H54 (cell line): ENCODE measurements around the gene PRPF6.

Experiments used
- DNase-seq: peaks from one replicate; pipeline ENCODE4 v3.0.0; 2011; ENCODE audit warnings: low spot score, mixed read lengths; ENCODE audit not compliant: insufficient read length
- FAIRE-seq: peaks from 3 replicates; lab custom pipeline; 2011; peaks lifted over from hg19 to GRCh38; lab: Jason Lieb, UNC
- POLR2A ChIP-seq: IDR thresholded peaks from 2 replicates; pipeline ENCODE4 v1.6.1; 2011; ENCODE audit warnings: low read depth, mild to moderate bottlenecking, low read length

Gene PRPF6

GRCh38 chr20:64031822-64032314 is 50.9 kb downstream of the PRPF6 start:
- no peak for FAIRE-seq
- TF ChIP-seq POLR2A: no peak
- DNase-seq: no peak

DNA sequence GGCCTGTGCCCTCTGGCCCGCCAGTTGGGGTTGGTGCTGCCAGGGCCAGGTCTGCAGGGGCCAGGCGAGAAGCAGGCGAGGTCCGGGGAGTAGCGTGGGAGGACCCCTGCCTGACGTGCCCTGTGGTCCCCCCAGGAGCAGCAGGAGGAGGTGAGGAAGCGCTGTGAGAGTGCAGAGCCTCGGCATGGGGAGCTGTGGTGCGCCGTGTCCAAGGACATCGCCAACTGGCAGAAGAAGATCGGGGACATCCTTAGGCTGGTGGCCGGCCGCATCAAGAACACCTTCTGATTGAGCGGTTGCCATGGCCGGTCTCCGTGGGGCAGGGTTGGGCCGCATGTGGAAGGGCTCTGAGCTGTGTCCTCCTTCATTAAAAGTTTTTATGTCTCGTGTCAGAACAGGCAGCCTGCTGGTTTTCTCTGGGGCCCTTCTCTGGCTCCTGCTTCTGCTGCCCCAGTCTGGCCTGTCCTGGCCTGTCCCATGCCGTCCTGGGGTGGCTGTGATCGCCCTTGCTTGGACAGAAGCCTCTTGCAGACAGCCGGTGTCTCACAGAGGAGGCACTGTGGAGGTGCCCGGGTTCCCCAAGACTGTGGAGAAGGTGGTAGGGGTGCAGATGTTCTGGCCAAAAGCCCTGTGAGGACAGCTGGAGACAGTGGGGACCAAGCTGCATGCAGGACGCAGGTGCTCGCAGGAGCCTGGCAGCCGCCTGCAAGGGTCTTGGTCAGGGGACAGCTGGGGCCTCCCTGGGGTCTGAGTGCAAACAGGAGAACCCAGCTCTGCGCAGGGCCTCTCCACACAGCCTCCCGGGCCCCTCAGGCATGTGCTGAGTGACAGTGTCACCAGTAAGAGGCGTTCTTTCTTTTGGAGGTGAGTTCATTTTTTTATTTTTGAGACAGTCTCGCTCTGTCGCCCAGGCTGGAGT is 52.0 kb downstream of the PRPF6 start:
- FAIRE-seq (no peak), DNase-seq (no peak)
- no peak for TF ChIP-seq POLR2A

DNA sequence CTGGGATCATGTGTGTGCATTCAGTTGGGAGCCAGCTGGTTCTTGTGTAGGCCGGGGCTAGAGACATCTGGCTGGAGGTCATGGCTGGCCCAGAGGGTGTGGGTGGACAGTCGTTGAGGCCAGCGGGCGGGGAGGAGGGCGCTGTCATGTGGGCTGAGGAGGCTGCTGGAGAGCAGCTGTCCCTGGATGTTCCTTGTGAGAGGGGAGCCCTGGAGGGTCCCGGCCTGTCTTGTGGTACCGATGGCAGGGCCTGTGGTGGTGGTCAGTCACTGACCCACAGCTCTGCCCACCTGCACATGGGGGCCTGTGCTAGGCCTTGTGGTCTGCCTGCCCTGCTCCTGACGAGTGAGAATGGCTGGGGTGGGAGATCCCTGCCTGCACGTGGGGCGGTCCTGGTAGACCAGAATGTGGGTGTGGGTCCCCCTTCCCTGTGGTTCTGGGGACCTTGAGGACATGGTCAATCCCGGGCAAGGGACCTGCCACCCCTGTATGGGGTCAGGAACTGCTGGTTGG is 53.1 kb downstream of the PRPF6 start:
- FAIRE-seq: no peak
- DNase-seq: no peak
- no peak for TF ChIP-seq POLR2A

- TF ChIP-seq POLR2A: no peak
- FAIRE-seq (no peak), DNase-seq (no peak)
Measured at GRCh38 chr20:64035066-64035932, 54.4 kb downstream of the PRPF6 start.

- FAIRE-seq (no peak), DNase-seq (no peak)
- TF ChIP-seq POLR2A: no peak
Measured at GRCh38 chr20:64035933-64036345, 55.0 kb downstream of the PRPF6 start, which contains the start of gene C20orf204. Gene C20orf204, plus strand, starts transcription at chr20:64036182. Its CDS starts 142 bp downstream, at chr20:64036324.

DNA sequence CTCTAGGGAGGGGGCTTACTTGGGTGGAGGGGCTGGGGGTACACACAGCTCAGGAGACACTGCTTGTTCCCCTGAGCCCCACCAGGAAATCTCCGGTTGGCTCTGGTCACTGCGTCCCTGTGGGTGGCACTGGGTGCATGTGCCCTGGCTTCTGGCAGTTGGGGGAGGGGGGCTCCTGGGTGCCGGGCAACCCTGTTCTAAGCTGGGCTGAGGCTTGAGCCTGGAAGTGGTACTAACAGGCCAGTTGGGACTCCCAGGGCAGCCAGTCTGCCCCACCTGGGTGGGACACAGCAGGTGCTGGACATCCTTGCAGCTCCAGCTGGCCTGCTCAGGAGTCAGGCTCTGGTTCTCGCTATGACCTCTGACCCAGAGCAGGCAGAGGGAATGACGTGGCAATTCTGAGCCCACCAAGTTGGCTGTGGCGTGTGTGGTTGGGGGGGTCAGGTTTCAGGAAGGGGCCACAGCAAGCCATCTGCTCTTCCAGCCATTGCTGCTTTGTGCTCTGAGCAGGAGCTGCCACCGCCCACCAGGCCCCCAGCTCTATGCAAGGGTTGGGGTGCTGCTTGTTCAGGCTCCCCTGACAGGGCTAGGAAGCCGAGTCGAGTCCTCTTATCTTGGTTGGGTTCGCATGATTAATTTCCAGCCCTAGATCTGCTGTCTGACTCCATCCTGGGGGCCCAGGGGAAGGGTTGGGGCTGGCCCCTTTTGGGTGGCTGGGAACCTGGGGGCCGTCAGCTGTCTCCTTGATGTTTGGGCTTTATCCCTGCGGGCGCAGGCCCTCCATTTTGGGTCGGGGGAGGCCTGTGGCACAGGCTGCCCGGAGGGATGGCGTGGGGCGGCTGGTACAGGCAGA is 55.6 kb downstream of the PRPF6 start:
- no peak for FAIRE-seq
- DNase-seq: no peak
- no peak for TF ChIP-seq POLR2A

DNA sequence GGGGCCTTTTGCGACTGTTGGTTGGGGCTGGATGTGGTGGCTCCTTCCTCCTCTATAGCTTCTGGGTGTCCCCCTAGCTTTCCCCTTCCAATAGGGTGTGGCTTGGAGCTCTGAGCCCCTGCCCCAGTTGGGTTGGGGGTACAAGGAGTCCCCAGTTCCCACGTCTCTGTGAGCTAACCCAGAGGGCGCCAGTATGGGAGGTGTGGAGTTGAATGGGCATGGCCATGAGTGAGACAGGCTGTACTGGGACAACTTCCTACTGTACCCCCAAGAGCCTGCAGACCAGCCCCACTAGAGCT is 56.2 kb downstream of the PRPF6 start:
- DNase-seq (no peak), FAIRE-seq (no peak)
- no peak for TF ChIP-seq POLR2A

GRCh38 chr20:64037498-64038213 is 56.7 kb downstream of the PRPF6 start:
- FAIRE-seq (no peak), DNase-seq (no peak)

DNA sequence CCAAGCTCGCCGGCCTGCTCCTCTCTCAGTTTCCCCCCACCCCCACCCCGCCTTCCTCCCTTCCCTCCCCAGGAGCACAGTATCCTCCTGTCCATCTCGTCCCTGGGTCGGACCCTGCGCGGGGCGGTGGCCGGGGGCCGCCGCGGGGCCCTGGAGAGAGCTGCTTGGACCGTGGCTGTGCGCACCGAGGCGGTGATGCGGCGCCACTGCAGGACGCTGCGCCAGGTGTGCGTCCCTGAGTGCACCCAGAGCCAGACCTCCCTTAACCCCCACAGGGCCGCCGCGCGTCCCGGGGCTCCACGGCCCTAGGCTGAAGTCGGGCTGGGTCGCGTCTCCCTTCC is 57.3 kb downstream of the PRPF6 start:
- FAIRE-seq (no peak), DNase-seq (no peak)
- TF ChIP-seq POLR2A: no peak

More at GRCh38 chr20:64037498-64038213, 56.7 kb downstream of the PRPF6 start:
- TF ChIP-seq POLR2A: no peak

DNA sequence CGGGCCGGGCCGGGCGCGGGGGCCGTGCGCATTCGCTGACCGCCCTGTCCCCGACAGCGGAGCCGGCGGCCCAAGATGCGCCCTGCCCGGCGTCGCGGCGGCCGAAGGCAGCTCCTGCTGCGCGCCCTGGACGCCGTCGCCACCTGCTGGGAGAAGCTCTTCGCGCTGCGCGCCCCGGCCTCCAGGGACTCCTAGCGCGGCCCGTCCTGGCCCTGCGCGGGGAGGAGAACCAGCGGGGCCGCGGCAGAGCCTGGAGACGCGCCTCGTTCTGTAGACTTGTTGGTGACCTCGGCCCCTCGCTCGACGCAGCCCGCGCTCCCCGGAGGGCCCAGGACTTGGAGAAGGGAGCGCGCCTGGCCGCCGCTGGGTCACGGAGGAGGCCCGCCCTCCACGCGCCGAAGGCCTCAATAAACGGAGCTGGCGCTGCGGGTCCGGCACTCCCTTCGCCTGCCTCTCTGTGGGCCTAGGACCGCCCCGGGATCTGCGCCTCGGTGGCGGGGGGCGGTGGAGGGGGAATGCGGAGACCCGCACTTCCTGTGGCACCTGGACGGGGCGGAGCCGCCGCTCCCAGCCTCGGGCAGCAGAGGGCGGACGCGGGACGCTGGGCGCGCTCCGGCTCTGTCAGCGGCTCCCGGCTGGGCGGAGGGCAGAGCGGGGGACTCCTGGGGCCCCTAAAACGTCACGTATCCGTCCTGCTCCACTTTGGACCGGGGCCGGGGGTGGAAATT is 57.8 kb downstream of the PRPF6 start:
- DNase-seq (peak; percentile 90), FAIRE-seq (no peak)
- TF ChIP-seq POLR2A: no peak

- no peak for TF ChIP-seq POLR2A
- DNase-seq: no peak
- no peak for FAIRE-seq
Measured at GRCh38 chr20:64039293-64040160, 58.6 kb downstream of the PRPF6 start.
